ENCODE data around the gene TTC12.

Gene TTC12

GRCh38 chr11:113405724-113406478 lies 91.5 kb downstream of the TTC12 start:
- no peak for DNase-seq (ENCODE audit: low spot score)

DNA sequence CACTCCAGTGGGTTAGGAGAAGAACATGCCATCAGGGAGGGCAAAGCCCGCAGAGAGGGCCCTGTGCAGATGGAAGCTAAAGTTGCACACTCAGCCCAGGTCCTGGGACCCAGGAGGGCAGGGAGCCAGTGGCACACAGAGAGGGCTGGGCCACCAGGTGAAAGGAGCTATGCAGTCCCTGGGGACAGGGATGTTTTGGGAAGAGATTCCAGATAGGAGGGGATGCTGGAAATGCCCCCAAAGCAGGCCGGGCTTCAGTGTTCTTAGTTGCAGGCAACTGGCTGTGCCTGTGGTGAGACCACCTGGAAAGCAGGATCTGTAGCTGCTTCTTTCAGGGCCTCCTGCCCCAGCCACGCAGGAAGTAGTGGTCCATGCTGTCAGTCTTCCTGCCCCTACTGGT lies 92.8 kb downstream of the TTC12 start:
- no peak for DNase-seq (ENCODE audit: low spot score)

GRCh38 chr11:113408206-113408605 lies 93.8 kb downstream of the TTC12 start:
- DNase-seq (ENCODE audit: low spot score): no peak

DNA sequence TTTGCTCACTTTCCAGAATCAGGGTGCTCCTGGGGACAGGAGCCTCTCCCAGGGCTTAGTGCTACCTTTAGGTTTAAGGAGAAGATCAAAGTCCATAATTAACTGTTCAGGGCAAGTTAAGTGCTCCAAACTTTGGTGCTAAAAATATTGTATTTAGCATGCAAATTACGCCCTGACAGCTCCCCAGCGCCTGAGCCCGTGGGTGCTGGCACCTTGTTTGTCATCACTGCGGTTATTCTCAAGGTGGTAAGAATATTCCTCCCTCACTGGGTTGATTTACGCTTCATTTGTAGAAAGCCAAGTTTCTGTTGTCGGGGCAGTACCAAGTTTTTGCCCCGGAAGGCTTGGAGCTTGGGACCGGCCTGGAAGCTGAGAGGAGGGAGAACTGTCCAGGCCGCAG lies 94.5 kb downstream of the TTC12 start:
- DNase-seq (ENCODE audit: low spot score): no peak

DNA sequence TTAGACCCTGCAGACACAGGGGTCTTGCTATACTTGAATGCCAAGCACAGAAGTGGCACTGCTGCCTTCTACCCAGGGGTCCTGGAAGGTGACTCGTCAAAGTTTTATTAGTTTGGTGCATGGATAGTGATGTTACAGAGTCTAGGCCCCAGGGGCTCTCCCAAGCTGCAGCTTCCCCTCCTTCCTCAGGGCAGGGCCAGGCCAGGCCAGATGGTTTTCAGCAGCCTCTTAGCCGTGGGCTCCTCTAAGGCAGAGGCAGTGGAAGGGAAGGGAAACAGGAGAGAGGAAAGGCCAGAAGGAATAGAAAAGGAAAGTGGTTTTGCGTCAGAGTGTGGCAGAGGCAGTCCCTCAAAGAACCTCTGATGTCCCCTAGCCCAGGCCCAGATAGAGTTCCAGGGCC lies 95.1 kb downstream of the TTC12 start:
- DNase-seq (ENCODE audit: low spot score): no peak

DNA sequence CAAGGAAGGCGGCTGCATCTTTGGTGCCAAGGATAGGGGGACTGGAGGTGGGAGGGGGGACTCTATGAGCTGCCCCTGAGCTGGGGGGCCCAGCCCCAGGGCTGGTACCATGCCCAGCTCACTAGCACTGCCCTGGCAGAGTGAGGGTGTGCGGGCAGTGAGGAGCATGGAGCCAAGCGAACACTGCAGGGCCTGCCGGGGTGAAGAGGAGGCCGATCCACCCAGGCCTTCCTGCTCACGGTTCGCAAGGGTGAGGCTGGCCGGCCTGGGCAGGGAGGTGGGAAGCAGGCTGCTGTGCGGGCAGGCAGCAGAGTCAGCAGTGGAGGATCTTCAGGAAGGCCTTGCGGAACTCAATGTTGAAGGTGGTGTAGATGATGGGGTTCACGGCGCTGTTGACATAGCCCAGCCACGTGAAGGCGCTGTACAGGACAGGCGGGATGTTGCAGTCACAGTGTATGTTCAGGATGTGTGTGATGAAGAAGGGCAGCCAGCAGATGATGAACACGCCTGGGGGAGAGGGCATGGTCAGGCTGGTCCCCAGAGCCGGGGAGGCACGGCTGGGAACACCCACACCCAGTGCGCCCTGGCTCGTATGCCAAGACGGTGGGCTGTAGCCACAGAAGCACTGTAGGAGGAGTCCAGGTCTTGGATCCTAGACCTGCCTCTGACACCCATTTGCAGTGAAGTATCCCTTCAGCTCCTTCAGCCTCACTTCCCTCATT lies 96.2 kb downstream of the TTC12 start:
- no peak for DNase-seq (ENCODE audit: low spot score)

GRCh38 chr11:113411536-113411935 lies 97.2 kb downstream of the TTC12 start:
- no peak for DNase-seq (ENCODE audit: low spot score)

GRCh38 chr11:113412675-113413074 lies 98.3 kb downstream of the TTC12 start:
- no peak for DNase-seq (ENCODE audit: low spot score)

DNA sequence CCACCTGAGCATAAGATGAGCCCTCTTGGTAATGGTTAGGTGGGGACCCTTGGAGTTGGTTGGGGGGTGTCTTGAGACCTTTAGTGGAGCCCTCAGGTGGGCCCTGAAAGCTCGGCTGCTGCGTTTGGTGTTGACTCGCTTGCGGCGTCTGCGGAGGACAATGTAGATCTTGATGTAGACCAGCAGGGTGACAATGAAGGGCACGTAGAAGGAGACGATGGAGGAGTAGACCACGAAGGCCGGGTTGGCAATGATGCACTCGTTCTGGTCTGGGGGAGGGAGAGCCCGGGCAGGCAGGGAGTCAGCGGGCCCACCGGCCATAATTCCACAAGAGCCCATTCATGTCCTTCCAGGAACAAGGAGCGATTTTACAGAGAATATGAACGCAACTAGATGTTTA lies 101.0 kb downstream of the TTC12 start:
- no peak for DNase-seq (ENCODE audit: low spot score)

All from AG20443 (cell line).